HG03565 (cell line): ENCODE measurements around the gene FIGN.

Experiments
- ATAC-seq: cut with Tn5 transposase; IDR thresholded peaks from one replicate; pipeline ENCODE4 v1.9.1; 2021; ENCODE audit warnings: mild to moderate bottlenecking, moderate library complexity; ENCODE audit not compliant: unreplicated experiment

FIGN gene

DNA sequence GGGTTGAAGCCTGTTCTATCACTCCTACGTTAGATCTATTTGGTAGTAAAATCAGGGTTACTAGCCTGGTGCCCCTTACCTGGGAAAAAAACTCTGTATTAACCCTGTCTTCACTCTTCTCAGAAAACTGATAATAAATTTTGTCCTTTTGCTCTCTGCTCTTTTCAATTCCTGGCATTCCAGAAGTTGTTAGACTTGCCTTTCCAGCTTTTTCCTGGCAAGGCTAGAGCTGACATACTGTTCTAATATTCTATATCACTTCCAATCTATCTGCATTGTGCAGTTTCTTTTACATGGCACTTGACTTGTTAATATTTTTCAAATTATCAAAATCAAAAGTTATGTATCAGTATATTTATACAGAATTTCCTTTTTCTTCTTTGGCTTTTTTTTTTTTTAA lies 162.2 kb downstream of the FIGN start:
- no peak for ATAC-seq

GRCh38 chr2:163572850-163573249 lies 163.0 kb downstream of the FIGN start:
- ATAC-seq: no peak

DNA sequence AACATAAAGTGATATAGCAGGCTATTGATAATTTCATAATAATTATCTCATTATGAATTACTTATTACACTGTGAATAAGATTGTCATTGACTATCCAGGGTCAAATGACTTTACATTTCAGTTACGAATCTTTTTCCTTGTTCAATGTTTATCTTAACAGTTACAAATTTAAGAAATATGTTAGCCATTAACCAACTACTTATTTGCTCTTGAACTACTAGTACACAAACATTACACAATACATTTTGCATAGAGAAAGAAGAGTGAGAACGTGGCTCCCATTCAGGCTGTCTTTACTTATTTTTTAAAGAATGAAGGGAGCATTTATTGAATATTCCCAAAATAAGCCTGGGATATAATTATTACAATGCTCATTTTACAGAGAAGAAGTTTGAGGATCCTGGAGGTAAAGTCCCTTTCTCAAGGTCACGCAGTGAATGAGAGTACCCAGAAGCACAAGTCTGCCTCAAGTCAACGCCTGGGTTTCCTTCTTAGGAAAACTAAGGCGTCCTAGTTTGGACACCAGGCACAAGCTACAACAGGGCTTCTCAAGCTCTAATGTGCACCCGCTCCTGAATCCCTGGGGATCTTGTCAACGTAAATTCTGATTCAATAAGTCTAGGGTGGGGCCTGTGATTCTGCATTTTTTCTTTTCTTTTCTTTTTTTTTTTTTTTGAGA lies 164.2 kb downstream of the FIGN start:
- no peak for ATAC-seq

- ATAC-seq: no peak
Observed at GRCh38 chr2:163570391-163570790, 165.4 kb downstream of the FIGN start.

GRCh38 chr2:163565192-163565591 lies 170.6 kb downstream of the FIGN start:
- no peak for ATAC-seq

DNA sequence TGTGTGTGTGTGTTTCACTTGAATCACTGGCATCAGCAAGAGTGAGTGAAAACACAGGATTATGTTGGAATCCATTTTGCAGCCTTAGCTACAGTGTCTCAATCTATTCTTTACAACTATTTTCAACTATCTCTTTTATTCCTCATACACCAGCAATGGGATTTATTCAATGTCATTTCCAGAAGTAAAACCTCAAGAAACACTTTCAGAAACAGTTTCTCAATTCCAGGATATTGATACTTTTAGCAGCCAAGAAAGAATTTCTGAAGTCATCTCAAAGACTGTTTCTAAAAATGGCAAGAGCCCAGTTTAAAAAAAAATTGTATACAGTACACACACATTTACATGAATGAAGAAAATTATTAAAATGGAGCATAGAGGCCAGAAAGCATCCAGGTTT lies 171.6 kb downstream of the FIGN start:
- no peak for ATAC-seq

GRCh38 chr2:163563336-163563735 lies 172.5 kb downstream of the FIGN start:
- ATAC-seq: no peak

GRCh38 chr2:163558251-163559021 lies 177.4 kb downstream of the FIGN start:
- ATAC-seq: no peak

DNA sequence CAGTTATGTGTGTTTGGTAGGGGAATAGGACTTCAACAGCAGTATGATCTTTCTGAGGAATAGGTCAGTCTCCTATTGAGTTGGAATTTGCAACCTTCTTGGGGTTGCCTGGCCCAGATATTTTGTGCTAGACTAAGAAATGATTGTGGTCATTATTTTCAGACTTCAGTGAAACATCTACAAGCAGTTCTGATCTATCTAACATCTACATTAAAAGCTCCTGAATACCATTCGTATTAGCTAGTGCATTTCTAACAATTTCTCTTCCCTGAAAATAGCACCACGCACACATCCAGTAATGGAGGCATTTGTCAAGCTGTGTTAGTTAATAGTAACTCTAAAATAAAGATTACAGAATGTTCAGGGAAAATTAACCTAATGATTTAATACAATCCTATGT lies 179.3 kb downstream of the FIGN start:
- ATAC-seq: no peak

DNA sequence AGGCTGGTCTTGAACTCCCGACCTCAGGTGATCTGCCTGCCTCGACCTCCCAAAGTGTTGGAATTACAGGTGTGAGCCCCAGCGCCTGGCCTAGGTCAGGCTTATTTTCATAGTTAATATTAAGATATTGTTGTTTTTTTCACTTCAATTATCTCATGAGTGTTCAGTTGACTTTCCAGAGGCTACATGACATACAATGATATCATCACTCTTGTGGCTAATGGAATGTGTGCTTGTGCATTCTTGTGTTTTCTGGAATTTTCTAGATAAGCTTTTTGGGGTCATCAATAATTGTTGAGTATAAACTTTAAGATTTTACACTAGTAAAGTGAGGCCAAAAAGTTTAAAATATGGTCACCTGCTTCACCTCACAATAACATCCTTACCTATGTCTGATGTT lies 180.9 kb downstream of the FIGN start:
- ATAC-seq: no peak

DNA sequence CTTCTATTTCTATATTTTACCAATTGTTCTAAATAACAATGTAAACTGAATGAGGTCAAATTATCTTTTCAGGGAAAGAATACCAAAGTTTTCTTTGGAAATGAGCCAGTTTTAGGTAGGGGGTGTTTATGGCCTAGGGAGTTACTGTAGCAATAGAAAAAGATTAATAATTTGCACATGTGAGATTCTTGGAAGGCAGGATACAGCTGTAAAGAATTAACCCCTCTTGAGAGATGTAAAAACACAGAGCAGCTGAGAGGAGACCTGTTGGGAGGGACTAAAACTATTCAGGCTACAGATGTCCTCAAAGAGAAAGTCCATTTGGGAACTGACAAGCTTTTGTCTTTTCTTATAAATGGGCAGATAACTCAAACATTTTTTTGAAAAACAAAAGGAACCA lies 182.2 kb downstream of the FIGN start:
- ATAC-seq: no peak

DNA sequence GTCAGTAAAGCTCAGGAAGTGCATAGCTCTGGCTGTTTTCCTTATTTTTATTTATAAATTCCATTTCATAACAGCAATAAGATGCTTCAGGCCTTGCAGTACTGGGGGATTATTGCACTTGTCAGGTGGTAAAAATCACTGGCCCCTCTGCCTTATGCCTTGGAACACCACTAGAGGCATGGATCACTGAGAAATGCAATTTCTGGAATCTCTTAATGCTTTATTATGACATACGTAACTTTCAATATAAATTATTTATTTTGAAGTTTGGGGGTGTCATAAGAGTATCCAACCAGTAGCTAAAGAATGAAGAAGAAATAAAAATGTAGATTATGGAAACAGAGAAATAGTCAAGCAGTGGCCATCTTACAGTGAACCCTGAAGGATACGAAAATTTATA lies 183.1 kb downstream of the FIGN start:
- no peak for ATAC-seq

DNA sequence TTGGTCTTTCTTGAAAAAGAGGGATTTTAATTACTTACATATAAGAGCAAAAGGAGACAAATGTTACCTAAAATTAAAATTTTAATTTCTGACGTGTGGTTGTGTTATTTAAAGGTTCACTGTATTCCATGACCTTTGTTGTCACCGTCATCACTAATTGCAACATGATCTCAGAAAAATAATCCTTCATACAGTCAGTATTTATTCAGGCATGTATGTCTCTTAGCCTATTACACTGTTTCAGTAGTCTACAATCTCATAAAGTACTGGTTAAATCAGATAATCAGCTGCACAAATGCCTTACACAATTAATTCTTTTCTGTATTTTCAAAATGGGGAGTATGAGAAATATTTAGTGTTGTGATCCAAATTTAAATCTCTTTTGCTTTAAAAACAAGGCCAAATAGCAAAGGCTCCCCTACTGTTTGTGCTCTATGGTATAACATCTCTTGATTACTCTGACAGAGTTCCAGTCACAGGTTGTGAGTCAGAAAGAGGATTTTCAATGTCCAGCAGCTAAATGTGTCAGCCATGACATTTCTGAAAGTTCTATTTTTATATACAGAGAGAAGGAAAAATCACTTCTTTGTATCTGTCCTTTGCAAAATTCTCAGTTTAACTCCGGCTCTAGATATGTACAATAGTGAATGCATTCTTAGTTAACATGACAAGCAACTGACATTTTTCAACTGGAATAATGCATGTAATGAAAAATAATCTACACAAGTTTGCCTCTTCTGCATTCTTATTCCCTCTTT lies 184.0 kb downstream of the FIGN start:
- ATAC-seq: no peak

- ATAC-seq: no peak
Observed at GRCh38 chr2:163548970-163549369, 186.8 kb downstream of the FIGN start.
